ENCODE results near the gene TMEM45B. TPM values are rescaled to one million over a fixed set of nuclear protein-coding genes. Genes with fewer than 3 reads are reported as not detected.
"Not testable (repeated sequence)": the region's sequence is repeated elsewhere in the genome, so short reads cannot be mapped to it uniquely, and the experiment has no call there.

TMEM45B gene
- total RNA-seq, 2 donors from 2014 or later = 1.8 to 4.6 TPM

DNA sequence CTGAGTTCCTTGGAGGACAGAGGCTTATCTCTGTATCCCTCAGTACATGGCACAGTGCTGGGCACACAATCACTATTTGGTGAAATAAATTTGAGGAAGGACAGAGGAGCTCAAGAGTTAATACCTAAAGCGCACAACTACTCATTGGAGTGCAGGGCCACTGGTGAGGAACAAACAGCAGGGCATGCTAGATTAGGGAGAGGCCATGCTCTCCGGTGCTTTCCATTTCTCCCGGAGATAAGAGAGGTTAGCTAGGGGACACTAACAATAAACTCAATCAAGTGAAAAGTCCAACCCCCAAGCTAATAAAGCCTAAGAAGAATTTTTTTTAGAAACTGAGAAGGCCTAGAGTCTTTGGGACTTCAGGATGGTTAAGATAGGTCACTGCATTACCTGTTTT lies 50.7 kb downstream of the TMEM45B start:
- Histone ChIP-seq H3K4me3 (no peak overlapping the region), H3K36me3 (replicated peaks in 1 of 2; ENCODE audit: insufficient read depth in 1 of 2, low read depth in 2 of 2) (peaks cover 17 to 34% of the 10 kb centered on the region in 2 donors), H3K27me3 (no peaks in the 10 kb centered on the region), H3K27ac (peak overlapping the region in 1 of 4 donors; percentile 54), H3K9me3 (no peaks in the 10 kb centered on the region), H3K4me1 (peaks cover 5% of the 10 kb centered on the region)
- DNase-seq = peak in 1 of 4 donors; percentile 10
- TF ChIP-seq POLR2A (IDR thresholded peaks at IDR 0.05) = no peak
- TF ChIP-seq, protein P1, sequence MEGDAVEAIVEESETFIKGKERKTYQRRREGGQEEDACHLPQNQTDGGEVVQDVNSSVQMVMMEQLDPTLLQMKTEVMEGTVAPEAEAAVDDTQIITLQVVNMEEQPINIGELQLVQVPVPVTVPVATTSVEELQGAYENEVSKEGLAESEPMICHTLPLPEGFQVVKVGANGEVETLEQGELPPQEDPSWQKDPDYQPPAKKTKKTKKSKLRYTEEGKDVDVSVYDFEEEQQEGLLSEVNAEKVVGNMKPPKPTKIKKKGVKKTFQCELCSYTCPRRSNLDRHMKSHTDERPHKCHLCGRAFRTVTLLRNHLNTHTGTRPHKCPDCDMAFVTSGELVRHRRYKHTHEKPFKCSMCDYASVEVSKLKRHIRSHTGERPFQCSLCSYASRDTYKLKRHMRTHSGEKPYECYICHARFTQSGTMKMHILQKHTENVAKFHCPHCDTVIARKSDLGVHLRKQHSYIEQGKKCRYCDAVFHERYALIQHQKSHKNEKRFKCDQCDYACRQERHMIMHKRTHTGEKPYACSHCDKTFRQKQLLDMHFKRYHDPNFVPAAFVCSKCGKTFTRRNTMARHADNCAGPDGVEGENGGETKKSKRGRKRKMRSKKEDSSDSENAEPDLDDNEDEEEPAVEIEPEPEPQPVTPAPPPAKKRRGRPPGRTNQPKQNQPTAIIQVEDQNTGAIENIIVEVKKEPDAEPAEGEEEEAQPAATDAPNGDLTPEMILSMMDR (IDR thresholded peaks at IDR 0.05) = no peak
- intact Hi-C loops (cut with DNase I) = no loop called here
- WGBS, 2 donors = 62 to 78% methylated on average over 3 of the region's 3 CpGs
- ATAC-seq = peak; percentile 36

DNA sequence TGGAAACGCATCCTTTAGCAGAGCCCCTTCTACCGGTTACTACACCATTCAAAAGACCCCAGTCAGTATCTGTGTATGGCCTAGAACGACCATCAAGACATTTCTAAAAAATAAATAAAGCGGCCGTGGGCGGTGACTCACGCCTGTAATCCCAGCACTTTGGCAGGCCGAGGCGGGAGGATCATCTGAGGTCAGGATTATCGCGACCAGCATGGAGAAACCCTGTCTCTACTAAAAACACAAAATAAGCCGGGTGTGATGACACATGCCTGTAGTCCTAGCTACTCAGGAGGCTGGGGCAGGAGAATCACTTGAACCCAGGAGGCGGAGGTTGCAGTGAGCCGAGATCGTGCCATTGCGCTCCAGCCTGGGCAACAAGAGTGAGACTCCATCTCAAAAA lies 53.0 kb downstream of the TMEM45B start:
- ATAC-seq; H3K27ac ChIP-seq; intact Hi-C loops (cut with DNase I); H3K4me3 ChIP-seq; H3K27me3 ChIP-seq; H3K4me1 ChIP-seq; DNase-seq; H3K9me3 ChIP-seq: not testable (repeated sequence)
- WGBS, 2 donors = 85 to 86% methylated on average over 16 of the region's 16 CpGs
- H3K36me3 ChIP-seq (replicated peaks in 1 of 2; ENCODE audit: insufficient read depth in 1 of 2, low read depth in 2 of 2) = peaks cover 18 to 48% of the 10 kb centered on the region in 2 donors

DNA sequence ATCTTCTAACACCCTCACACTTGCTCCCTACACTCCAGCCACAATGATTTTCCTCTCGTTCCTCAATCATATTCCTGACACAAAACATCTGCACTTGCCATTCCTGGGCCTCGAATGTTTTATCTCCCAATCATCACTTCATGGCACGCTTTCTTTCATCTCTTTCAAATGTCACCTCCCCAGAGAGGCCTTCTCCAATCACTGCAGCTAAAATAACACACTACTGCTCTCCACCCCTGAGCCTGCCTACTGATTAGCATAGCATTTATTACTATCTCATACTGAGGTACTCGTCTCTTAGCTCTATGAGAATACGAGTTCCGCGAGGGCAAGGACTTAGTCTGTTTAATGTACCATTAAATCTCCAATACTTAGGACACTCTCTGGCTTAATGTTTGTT lies 56.3 kb downstream of the TMEM45B start:
- Histone ChIP-seq H3K9me3 (no peaks in the 10 kb centered on the region), H3K27me3 (no peaks in the 10 kb centered on the region), H3K36me3 (replicated peaks in 1 of 2; ENCODE audit: insufficient read depth in 1 of 2, low read depth in 2 of 2) (peaks cover 19 to 41% of the 10 kb centered on the region in 2 donors), H3K27ac (no peak overlapping the region), H3K4me3 (no peak overlapping the region), H3K4me1 (no peaks in the 10 kb centered on the region)
- no peak for DNase-seq
- 85 to 87% methylated on average over 7 of the region's 7 CpGs for WGBS, 2 donors
- ATAC-seq = no peak
- TF ChIP-seq, protein P1 (IDR thresholded peaks at IDR 0.05) = no peak
- no peak for TF ChIP-seq POLR2A (IDR thresholded peaks at IDR 0.05)
- intact Hi-C loops (cut with DNase I) = no loop called here

DNA sequence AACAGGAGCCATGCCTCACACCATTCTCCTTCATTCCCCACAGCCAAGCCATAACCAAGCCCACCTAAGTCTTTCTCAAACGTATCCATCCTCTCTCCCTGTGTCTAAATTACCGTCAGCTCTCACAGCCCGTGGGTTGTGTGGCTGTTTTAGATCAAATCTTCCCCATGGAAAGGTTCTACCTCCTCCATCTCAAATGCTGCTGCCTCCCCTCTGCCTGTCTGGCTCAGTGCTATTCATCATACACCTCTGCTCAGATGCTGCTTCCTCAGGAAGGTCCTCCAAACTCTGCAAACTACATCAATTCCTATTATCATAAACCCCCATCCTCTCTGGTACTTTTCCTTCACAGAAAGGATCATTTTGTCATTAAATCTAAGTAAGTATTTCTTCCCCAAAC lies 64.7 kb downstream of the TMEM45B start:
- H3K4me1 ChIP-seq = no peaks in the 10 kb centered on the region
- peaks cover 28 to 48% of the 10 kb centered on the region in 2 donors for H3K36me3 ChIP-seq (replicated peaks in 1 of 2; ENCODE audit: insufficient read depth in 1 of 2, low read depth in 2 of 2)
- whole genome bisulfite sequencing, 2 donors = 81 to 94% methylated on average over 3 of the region's 3 CpGs
- no peak overlapping the region for H3K27ac ChIP-seq
- no peak for TF ChIP-seq POLR2A (IDR thresholded peaks at IDR 0.05)
- TF ChIP-seq, protein P1 (IDR thresholded peaks at IDR 0.05) = no peak
- H3K9me3 ChIP-seq = no peaks in the 10 kb centered on the region
- H3K4me3 ChIP-seq = no peak overlapping the region
- H3K27me3 ChIP-seq = no peaks in the 10 kb centered on the region
- intact Hi-C loops (cut with DNase I) = no loop called here
- ATAC-seq = no peak
- DNase-seq = no peak

DNA sequence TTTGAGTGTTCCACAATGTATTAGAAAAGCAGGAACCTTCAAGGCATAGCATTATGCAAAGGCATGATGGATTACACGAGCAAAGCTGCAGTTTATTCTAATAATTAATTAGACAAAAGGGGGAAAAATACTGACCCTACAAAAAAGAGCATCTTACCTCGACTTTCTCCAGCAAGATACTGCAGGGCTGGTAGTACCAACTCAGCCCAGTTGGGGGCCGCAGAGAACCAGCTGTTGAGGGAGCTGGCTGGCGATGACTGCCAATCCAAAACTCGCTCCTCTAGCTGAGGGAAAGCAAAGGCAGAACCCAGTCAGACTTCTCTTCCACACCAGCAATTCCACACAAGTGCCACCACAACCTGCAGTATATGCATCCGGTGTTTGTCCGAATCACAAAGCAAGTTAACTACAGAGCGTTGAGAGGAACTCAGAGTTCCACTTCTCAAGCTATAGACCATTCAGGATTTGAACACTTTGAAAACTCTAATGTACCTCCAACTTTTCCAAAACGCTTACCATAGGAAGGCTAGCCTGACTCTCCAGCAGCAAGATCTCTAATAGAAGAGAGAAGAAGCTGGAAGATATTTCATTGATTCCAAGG lies 66.0 kb downstream of the TMEM45B start:
- Histone ChIP-seq H3K27me3 (no peaks in the 10 kb centered on the region), H3K4me3 (no peak overlapping the region), H3K4me1 (no peaks in the 10 kb centered on the region), H3K36me3 (replicated peaks in 1 of 2; ENCODE audit: insufficient read depth in 1 of 2, low read depth in 2 of 2) (peaks cover 27 to 53% of the 10 kb centered on the region in 2 donors), H3K9me3 (no peaks in the 10 kb centered on the region), H3K27ac (no peak overlapping the region)
- WGBS, 2 donors = 64 to 77% methylated on average over 9 of the region's 9 CpGs
- TF ChIP-seq, protein P1 (IDR thresholded peaks at IDR 0.05) = peak in 6 of 7 experiments; percentile 10 to 43 (median 25)
- no peak for TF ChIP-seq POLR2A (IDR thresholded peaks at IDR 0.05)
- peak in 2 of 4 donors; percentile 21 to 31 for DNase-seq
- no peak for ATAC-seq
- intact Hi-C loops (cut with DNase I) = no loop called here
